ENCODE results near the gene CGB5.
"Not testable (repeated sequence)": the region's sequence is repeated elsewhere in the genome, so short reads cannot be mapped to it uniquely, and the experiment has no call there.

CGB5 gene

DNA sequence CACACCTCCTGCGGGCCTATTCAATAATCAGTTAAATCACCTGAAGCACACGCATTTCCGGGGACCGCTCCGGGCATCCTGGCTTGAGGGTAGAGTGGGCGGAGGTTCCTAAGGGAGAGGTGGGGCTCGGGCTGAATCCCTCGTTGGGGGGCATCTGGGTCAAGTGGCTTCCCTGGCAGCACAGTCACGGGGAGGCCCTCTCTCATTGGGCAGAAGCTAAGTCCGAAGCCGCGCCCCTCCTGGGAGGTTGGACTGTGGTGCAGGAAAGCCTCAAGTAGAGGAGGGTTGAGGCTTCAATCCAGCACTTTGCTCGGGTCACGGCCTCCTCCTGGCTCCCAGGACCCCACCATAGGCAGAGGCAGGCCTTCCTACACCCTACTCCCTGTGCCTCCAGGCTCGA lies at the start of gene CGB5:
Gene CGB5, plus strand, starts transcription at position 301 of the 400 bp plus-strand sequence. CDS start 362 bp downstream, outside the sequence.
- DNase-seq (ENCODE audit: low read depth in 3 of 3): not testable (repeated sequence)

- DNase-seq (ENCODE audit: low read depth in 3 of 3): no peak
Measured at GRCh38 chr19:48994035-48994386, 49.6 kb upstream of the CGB5 start.

DNA sequence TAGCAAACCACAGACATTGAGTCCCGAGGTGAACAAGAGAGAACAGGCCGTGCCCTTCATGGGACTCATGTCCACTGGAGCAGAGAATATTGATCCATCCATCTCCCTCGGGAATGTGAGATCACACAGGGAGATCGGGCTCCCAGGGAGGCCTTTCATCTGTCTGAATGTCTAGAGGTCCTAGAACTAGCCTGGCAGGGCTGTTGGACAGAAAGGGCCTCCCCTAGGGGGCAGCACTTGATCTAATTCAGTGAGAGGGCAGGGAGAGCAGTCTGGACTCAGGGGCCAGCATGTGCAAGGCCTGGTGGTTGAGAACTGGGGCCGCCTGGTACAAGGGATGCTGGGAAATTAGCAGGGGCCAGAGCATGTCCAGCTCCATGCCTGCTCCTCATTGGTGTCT lies 45.7 kb upstream of the CGB5 start:
- DNase-seq (ENCODE audit: low read depth in 3 of 3): no peak

DNA sequence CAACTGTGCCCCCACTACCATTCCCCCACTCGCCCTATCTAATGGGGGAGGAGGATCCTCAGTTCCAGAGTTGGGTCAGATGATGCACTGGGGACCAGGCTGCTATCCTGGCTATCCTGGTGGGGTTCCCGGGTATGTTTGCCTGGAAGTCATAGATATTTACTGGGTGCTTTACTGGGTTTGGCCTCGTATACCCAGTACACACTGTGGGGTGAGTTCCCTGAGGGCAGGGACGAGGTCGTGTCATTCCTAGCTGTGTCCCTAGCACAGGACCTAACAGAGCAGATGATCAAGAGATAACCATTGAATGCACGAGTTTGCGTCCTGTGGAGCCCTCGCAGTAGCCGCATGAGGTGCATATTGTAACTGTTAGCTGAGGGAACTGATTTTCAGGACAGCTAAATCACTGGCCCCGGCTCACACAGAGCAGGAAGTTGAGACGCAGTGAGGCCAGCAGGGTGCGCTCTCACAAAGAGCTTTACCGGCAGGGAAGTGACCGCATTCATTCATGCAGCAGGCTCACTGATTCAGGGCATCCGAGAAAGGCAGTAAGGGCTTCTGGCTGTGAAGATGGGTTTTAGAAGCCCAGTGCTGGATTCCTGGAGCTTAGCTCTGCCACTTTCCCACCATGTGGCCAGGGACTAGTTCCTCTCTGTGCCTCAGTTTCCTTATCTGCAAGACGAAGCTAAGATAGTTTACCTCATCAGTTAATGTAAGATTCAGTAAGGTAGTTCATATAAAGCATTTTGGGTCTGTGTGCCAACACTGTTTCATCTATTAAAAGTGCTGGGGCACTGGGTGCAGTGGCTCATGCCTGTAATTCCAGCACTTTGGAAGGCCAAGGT lies 43.9 kb upstream of the CGB5 start:
- peak in 2 of 3 experiments; percentile 37 to 48 for DNase-seq (ENCODE audit: low read depth in 3 of 3)

DNA sequence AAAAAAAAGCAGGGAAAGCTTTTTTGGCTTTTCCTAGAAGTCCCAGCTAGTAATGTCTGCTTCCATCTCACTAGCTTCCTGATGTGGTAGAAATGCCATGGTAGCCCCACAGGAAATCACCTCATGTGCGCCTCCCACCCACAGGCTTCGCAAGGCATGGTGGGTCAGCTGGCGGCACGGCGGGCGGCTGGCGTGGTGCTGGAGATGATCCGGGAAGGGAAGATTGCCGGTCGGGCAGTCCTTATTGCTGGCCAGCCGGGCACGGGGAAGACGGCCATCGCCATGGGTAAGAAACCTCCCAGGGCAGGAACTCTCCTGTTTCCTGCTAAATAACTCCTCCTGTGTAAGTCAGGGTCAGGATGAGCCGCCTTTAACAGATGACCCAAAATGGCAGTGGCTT lies 39.5 kb upstream of the CGB5 start:
- DNase-seq (ENCODE audit: low read depth in 3 of 3): no peak

- DNase-seq (ENCODE audit: low read depth in 3 of 3): no peak
Measured at GRCh38 chr19:49004964-49005614, 38.6 kb upstream of the CGB5 start.

GRCh38 chr19:49006905-49007304 lies 36.7 kb upstream of the CGB5 start:
- DNase-seq (ENCODE audit: low read depth in 3 of 3): no peak

- DNase-seq (ENCODE audit: low read depth in 3 of 3): no peak
Measured at GRCh38 chr19:49009828-49010227, 33.8 kb upstream of the CGB5 start.

- no peak for DNase-seq (ENCODE audit: low read depth in 3 of 3)
Measured at GRCh38 chr19:49010453-49010852, 33.2 kb upstream of the CGB5 start.

DNA sequence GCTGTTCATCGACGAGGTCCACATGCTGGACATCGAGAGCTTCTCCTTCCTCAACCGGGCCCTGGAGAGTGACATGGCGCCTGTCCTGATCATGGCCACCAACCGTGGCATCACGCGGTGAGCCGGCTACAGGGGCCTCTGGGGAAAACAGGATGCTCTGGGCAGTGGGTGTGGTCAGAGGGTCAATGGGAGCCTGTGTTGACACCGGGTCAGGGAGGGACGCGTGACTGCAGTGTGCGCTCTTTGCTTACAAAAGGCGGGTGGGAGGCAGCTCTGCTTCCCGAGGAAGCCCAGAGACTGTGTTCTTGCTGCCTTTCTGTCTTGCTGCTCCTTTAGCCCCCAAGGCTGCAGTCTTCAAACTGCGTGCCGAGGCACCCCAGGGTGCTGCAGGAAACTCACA lies 32.5 kb upstream of the CGB5 start:
- no peak for DNase-seq (ENCODE audit: low read depth in 3 of 3)

DNA sequence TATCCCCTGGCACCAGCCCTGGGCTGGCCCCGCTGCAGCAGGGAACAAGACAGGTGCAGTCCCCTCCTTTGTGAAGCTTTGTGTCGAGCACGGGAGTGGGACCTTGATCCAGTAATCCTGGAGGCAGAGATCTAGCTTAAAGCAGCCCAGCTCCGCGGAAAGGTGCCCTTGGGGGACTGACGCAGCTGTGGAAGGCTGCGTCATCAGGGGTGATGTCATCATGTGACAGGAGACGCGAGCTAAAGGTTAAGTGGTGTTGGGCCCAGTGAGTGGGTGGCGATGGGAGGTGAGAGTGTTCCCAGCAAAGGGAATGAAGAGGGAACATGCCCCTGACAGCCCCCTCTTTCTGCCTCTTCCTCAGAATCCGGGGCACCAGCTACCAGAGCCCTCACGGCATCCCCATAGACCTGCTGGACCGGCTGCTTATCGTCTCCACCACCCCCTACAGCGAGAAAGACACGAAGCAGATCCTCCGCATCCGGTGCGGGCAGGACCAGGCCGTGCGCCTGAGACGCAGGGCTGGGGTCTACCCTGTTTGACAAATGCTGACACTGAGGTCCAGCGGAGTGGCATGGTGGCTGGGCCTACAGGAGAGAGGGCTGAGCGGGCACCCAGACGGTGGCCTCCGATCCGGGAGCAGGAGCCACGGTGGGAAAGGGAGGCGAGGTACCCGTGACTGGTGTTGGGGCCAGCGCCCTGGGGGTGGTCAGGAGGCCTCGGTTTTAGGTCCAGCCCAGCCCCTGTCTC lies 29.4 kb upstream of the CGB5 start:
- no peak for DNase-seq (ENCODE audit: low read depth in 3 of 3)

DNA sequence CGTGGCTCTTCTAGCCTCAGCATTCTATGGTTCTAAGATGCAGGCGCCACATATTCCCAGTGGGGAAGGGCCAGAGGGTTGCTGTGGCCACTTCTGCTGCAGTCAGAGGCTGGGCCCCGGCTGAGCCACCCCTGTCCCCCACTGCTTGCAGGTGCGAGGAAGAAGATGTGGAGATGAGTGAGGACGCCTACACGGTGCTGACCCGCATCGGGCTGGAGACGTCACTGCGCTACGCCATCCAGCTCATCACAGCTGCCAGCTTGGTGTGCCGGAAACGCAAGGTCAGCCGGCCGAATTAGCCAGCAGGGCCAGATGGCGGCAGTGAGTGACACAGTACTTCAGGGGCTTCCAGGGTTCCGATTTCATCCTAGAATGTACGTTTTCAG lies 28.8 kb upstream of the CGB5 start:
- DNase-seq (ENCODE audit: low read depth in 3 of 3): no peak

GRCh38 chr19:49016067-49016839 lies 27.4 kb upstream of the CGB5 start:
- DNase-seq (ENCODE audit: low read depth in 3 of 3): no peak

DNA sequence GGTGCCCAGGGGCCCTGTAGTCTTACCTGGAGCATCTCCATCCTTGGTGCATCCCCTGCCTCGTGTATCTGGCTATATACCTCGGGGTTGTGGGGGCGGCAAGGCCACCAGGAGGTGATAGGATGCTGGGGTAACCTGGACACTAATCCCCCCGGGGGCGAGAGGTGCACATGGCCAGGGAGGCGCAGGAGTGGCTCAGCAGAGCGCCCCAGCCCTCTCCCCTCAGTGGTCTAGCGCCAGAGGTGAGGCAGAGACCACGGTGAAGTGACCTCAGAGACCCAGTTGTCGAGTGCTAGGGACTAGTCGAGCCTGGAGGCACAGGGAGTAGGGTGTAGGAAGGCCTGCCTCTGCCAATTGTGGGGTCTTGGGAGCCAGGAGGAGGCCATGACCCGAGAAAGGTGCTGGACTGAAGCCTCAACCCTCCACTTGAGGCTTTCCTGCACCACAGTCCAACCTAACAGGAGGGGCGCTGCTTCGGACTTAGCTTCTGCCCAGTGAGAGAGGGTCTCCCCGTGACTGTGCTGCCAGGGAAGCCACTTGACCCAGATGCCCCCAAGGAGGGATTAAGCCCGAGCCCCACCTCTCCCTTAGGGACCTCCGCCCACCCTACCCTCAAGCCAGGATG lies 26.5 kb upstream of the CGB5 start, which contains the start of gene LHB:
Gene LHB, minus strand, starts transcription at position 51 of the 625 bp plus-strand sequence. Its CDS starts 10 bp downstream, at position 41.
- no peak for DNase-seq (ENCODE audit: low read depth in 3 of 3)

GRCh38 chr19:49017666-49018351 lies 25.8 kb upstream of the CGB5 start:
- peak; percentile 38 to 52 (median 42) for DNase-seq (ENCODE audit: low read depth in 3 of 3)

DNA sequence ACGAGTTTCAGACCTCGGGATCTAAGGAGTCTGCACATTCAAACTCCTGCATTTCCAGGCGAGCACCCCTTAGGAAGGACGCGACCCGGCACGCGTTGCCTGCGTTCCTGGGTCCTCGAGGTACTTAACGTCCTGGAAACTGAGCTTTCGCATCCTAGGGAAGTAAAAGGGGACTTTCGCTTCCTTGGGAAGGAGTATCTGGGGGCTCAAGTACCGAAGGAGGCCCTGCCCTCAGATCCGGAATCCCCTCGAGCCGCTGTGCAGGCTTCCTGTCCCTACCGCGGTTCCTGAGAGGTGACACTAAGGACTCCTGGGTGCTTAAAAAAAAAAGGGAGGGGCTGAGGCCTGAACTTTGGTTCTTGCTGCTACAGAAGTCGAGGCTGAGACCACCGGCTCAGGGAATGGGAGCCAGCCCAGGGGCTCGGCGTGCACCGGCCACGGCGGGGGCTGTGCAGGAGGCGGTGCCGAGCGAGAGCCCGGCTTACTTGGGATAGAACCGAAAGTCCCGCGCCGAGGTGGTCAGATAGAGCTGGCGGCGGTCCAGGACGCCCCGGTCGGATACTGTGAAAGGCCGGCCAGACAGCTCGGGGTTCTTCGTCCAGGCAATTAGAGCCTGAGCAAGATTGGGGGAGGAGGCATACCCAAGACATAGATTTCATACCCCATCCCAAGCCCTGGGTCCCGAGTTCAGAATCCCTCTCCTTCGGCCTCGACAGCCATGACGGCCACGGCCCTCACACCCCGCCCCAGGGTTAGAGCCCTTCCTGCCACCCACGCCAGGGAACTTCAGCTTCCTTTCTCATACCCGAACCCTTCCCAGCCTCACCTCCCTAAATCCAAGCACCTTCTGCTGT lies 25.0 kb upstream of the CGB5 start:
- not testable (repeated sequence) for DNase-seq (ENCODE audit: low read depth in 3 of 3)

DNA sequence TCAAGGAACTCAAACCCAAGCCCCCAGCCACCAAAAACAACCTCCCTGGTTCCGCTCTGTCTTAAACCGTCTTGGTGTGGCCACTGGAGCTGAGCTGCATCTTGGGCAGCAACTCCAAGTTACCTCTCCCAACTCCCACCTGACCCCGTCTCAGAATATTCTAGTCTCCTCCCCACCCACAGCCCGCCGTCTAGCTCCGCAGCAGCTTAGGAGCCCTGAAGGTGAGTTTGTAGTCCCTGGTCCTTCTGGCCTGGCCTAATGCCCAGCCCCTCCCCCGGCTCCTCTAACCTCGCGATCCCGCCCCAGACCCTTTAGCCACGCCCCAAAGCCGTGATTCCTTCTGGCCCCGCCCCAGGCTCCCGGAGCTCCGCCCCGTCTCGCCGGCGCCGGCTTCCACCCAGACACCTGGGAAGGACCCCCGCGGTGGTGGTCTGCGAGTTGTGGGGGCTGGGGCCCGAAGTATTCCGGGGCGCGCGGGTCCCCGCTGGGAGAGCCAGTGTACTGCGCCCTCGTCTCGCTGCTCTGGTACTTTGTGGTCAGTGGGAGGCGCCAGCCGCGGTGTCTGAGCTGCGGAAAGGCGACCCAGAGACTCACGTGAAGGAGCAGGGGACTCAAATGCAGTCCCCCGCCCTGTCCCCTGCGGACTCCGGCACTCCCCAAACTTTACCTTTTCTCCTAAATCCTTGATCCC lies 24.3 kb upstream of the CGB5 start:
- peak; percentile 32 to 58 (median 36) for DNase-seq (ENCODE audit: low read depth in 3 of 3)

GRCh38 chr19:49020342-49020741 lies 23.3 kb upstream of the CGB5 start:
- DNase-seq (ENCODE audit: low read depth in 3 of 3): no peak
